CD4-positive, alpha-beta T cell treated with Interleukin-15 for 4 hours (primary cell): Measurements from ENCODE around the gene CST7.

Experiments used
- DNase-seq: peaks from one replicate; pipeline ENCODE4 v3.0.0-alpha.2; 2020; ENCODE audit warnings: low spot score

CST7 gene

DNA sequence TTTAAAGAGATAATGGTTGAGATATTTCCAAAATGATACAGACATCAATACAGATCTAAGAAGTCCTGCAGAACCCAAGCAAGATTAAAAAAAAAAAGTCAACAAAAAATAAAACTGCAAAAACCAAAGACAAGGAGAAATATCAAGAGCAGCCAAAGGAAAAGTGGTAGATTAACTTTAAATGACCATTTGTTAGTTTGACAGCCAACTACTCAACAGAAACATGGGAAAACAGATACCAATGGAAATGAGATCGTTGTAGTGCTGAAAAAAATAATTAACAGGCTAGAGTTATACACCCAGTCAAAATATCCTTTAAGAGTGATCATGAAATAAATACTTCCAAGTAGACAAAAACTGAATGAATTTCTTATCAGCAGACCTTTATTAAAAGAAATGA is 53.9 kb downstream of the CST7 start:
- no peak for DNase-seq

DNA sequence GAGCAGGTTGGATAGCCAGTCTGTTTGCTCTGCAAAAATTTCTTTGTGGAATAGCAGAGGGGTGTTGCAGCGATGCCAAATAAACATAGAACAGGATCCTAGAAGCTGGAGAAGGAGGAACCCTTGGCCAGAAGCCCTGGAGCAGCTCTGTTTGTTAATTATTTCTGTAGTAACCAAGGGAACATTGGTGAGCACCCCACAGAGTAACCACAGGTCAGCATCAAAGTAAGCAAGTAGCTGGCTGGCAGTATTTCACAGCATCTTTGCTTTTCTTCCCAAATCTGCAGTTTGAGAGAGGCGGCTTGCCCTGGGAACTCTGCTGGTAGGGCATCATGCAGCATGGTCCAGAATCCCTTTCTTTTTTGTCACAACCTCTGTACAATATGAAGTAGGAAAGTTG is 56.2 kb downstream of the CST7 start:
- no peak for DNase-seq

DNA sequence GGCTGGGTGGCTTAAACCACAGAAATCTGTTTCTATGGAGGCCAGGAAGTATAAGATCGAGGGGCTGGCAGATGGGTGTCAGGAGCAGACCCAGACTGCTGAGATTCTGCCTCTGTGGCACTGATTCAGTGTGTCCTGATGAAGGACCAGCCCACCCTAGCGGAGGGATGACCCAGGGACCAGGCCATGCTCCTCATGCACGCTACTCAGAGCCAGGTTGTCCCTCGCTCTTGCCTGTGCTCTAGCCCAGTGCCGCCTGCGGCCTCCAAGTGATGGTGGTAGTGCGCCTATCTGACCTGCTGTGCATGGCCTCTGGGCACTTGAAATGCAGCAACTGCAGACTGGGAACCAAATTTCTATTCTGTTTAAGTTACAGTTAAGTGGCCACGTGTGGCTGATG is 56.6 kb downstream of the CST7 start:
- DNase-seq: no peak

- no peak for DNase-seq
These were observed 57.5 kb downstream of the CST7 start for GRCh38 chr20:25006431-25007167.

GRCh38 chr20:25007491-25008305 is 58.6 kb downstream of the CST7 start:
- no peak for DNase-seq

DNA sequence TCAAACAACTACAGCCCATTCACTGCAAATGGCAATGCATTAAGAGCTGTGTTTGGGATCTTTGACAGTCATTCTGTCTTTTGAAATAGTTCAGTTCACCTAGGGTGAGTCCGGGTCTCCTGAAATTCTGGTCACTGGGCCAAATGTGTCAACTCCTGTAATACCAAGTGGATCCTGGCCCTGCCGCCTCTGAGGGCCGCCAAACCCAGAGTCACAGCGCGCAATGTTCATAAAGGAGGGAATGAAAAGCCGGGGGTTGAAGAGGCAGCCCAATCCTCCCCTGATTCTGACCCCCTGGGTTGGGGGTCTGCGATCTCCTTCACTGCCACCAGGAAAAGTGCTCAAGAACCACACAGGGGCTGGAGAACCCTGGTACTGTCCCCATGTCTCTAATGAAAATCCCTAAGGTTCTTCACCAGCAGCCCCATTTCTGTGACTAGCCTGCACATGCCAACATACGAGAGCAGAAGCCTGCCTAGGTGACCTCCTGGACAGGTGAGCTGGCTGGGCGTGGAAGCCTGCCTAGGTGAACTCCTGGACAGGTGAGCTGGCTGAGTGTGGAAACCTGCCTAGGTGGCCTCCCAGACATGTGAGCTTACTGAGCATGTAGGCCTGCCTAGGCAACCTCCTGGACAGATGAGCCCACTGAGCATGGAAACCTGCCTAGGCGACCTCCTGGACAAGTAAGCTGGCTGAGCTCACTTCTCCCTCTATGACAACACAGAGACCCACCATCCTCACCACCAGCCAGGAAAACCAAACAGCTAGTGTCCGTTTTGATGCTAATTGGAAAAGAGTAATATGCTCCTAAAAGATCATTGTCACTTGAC is 59.5 kb downstream of the CST7 start:
- no peak for DNase-seq
